Suprapubic skin (tissue), 4 donors: Measurements from ENCODE around the gene LRRC2.

Source experiments
- EP300 ChIP-seq: sonication (generic); formaldehyde crosslinking; IDR thresholded peaks from one replicate; pipeline ENCODE4 v1.6.1; 2017; ENCODE audit warnings: antibody characterized with exemption
- POLR2A ChIP-seq, 2 donors: fragments of 450-650 bp; IDR thresholded peaks; one replicate each; pipeline ENCODE4 v1.6.1; 2017; ENCODE audit warnings: antibody characterized with exemption in 2 of 2, mild to moderate bottlenecking in 2 of 2, moderate library complexity in 2 of 2
- POLR2AphosphoS5 ChIP-seq, 3 donors: sonication (generic); formaldehyde crosslinking; IDR thresholded peaks; one replicate each; pipeline ENCODE4 v1.6.1; 2017; ENCODE audit warnings: antibody characterized with exemption in 3 of 3
- TF ChIP-seq, protein P1 (sequence below), 2 donors: fragments of 200-600 bp in 1 of 2; fragments of 450-650 bp in 1 of 2; sonication (generic) in 1 of 2; IDR thresholded peaks; one replicate each; pipeline ENCODE4 v1.5.1; 2016 to 2019; ENCODE audit warnings: antibody characterized with exemption in 2 of 2, mild to moderate bottlenecking in 1 of 2, moderate library complexity in 1 of 2

- no peak for TF ChIP-seq POLR2A (IDR thresholded peaks at IDR 0.05)
- TF ChIP-seq, protein P1, sequence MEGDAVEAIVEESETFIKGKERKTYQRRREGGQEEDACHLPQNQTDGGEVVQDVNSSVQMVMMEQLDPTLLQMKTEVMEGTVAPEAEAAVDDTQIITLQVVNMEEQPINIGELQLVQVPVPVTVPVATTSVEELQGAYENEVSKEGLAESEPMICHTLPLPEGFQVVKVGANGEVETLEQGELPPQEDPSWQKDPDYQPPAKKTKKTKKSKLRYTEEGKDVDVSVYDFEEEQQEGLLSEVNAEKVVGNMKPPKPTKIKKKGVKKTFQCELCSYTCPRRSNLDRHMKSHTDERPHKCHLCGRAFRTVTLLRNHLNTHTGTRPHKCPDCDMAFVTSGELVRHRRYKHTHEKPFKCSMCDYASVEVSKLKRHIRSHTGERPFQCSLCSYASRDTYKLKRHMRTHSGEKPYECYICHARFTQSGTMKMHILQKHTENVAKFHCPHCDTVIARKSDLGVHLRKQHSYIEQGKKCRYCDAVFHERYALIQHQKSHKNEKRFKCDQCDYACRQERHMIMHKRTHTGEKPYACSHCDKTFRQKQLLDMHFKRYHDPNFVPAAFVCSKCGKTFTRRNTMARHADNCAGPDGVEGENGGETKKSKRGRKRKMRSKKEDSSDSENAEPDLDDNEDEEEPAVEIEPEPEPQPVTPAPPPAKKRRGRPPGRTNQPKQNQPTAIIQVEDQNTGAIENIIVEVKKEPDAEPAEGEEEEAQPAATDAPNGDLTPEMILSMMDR (IDR thresholded peaks at IDR 0.05): no peak
- TF ChIP-seq EP300: no peak
- no peak for TF ChIP-seq POLR2AphosphoS5 (IDR thresholded peaks at IDR 0.05)
Measured at GRCh38 chr3:46585799-46586693, 19.9 kb upstream of the LRRC2 start.
